ENCODE data around the gene ANKRD1.
"Not testable (repeated sequence)": the region's sequence is repeated elsewhere in the genome, so short reads cannot be mapped to it uniquely, and the experiment has no call there.

Gene ANKRD1

DNA sequence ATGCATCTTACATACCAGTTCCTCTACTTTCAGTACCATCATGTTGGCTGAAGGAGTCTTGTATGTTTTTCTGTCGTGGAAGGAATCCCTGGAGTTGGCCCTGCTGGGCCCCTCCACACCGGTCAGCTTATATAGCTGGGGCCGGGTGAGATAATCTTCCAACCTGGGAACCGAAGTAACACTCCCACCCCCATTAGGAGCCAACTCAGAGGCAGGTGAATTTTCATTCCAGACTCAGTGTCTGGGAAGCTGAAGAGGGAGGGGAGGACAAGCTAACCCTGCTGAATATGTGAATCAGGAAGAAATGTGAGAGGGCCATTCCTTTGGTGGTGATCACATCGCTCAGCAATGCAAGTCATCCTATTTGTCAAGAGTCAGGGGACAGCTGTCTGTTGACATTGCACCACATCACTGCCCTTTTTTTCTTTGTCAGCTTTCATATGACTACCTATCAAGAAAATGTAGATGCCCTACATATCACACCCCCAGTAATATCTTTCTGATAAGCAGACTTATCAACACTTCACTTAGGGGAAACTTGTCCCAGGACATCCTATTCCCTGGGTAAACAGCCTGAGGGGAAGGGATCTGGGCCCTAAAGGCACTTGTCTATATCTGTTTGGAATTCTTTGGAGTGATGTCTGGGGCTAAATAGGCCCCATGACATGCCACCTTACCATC, at the start of gene ANKRD1:
Gene ANKRD1, minus strand, starts transcription at position 102 of the 681 bp plus-strand sequence. Its CDS starts 60 bp downstream, at position 42.
- no peak for DNase-seq

DNA sequence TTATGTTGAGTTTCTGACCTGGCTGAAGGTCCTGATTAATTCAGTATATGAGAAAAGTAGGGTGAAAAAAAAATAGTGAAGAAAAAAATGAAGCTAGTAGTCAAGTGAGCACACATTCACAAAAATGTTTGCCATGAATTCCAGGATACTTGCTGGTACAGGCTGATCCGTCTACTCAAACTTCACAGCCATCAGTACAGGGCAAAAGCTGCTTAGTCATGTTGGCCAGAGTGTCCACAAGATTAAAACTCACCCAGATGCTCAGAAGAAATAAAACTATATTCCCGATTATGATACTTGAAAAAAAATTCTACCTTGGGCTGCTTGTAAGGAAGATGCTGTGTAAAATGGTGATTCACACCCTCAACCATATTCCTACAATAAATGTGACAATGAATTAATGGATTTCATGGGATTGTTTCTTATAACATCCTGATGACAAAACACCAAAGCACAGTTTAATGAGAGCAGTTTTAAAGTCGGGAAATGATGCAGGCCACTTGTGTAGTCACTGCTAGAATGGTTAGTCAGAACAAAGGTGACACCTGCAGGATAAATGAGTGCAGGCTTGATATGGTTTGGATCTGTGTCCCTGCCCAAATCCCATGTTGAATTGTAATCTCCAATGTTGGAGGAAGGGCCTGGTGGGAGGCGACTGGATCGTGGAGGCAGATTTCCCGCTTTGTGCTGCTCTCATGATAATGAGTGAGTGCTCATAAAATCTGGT, 49.2 kb upstream of the ANKRD1 start:
- no peak for DNase-seq

DNA sequence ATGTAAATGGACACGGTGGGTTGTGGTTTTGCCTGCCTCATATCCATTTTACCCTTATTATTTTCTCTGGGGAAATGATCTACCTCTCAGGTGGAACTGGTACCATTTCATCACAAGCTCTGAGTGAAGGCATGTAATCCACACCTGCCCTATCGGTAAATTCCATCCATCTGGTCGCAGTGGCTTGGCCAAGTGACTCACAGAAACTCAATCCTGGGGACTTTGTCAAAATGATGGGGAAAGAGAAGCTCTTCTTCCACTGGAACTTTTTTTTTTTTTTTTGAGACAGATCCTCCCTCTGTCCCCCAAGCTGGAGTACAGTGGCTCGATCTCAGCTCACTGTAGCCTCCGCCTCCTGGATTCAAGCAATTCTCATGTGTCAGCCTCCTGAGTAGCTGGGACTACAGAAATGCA, 48.2 kb upstream of the ANKRD1 start:
- no peak for DNase-seq

DNA sequence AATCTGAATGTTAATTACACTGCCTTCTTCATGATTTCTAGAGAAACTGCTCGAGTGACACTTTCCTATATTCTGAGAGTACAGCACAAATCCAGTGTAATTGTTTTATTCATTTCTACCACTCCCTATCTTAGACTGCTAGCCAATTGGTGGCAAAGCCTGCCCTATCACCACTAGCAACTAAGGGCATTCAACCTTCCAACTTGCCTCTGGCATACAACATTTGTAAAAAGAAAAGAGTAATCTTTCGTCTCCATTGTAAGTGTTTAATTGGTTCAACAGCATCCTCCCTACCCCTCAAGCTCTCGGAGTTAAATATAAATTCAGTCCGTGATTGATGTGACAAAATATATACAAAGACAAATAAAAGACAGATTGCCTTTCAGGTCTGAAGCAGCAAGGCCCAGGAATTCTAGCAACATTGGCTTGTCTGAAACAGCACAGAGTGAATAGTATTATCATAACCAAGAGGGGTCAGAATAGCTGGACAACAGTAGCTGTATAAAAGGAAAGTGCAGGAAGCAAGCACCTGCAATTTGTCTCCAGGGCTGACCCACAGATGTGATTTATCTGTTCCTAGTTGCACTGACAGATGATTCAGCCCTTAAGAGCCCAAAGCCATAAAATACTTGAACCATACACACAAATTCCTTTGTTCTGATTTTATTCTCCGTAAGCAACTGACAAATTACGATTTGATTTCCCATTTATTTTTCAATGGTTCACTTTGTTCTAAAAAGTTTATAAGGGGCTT, 47.6 kb upstream of the ANKRD1 start:
- DNase-seq = no peak

DNA sequence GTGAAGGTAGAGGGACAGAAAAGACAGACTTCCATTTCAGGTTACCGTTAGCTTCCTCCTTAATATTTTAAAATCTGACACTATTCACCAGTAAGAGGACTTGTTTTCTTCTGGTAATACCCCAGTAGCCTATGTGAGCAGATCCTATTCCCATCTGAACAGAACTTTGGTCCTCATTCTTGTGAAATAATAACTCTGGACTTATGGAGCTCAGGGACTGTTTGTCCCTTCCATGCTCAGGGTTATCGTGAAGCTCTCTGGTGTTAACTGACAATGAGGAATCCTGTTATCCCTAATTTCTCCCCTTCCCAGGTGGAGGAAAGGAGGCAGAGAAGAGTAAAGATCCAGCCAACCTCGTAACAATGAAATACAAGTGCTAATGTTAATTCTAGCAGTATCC, 47.0 kb upstream of the ANKRD1 start:
- DNase-seq = no peak

DNA sequence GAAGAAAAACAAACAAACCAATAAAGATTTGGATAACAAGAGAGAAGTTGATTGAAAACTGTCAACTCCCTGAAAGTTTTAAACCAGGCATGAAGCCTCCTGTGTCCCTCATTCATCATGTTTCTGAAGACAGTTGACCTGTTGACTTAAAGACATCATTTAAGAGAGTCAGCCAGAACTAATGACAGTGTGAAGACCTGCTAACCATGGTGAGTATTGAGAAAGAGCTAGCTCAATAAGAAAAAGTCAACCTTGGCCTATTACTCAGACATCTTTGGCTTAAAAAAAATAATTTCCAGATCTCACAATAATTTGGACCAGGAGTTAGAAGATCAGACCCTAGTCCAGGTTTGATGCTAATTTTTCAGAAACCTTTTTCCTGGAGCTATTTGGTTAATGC, 45.3 kb upstream of the ANKRD1 start:
- DNase-seq = no peak

DNA sequence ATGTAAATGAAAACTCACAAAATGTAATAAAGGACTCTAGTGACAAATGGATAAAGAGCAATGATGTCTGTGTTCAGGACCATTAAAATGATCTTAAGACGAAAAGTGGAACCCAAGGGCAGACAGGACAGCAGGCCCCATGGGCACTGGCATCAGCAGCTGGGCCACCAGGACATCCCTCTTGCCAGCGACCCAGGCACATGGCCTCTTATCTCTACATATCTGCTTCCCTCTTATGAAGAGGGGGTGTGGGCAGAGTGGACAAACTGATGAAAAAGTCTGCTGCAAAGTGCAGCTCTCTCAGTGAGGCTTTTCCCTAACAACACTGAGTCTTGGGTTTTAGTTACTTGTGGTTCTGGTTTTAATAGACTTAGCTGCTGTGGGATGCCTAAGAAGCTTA, 44.8 kb upstream of the ANKRD1 start:
- no peak for DNase-seq

DNA sequence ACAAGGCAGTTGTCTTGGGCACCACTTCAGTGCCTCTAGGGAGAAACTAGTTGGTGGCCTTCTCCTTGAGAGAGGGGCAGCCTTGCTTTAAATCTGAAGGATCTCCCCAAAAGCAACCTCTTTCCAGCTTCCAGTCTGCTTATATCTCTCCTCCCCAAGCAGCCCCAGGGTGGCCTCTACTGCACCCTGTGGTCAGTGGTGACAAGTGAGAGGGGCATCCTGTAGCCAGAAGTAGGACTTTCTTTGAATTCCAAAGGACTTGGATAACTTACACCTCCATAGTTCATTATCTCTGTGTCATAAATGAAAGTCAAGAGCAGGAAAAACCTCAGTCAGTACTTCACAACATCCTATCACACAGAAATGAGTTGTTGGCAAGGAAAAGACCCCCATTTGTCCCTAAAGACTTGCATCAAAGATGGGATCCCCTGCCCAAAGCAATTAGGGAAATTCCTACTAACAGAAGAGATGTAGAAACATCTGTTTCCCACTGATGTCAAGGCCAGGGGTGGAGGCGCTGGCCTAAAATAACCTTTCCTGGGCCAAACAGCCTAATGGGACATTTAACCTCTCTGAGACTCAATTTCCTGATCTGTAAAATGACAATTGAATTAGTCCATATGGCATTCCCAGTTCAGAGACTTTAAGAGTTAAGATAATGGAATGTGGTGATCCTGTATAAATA, 44.0 kb upstream of the ANKRD1 start:
- no peak for DNase-seq

DNA sequence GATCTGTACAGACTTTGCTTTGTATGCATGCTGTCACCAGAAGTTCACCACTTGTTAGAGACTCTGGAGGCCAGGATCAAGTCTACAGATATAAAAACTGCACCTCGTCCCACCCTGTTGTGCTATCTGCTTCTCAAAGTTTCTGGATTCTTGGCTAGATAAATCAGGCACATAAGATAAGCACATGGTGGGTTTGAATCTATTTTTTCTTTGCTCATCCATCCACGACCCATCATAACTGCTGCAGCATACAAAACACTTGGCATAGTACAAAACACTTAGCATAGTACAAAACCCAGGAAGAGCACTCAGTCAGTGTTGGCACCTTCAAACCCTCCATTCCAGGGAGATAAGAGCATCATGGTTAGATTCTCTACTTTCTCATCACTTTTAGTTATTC, 42.4 kb upstream of the ANKRD1 start:
- no peak for DNase-seq

DNA sequence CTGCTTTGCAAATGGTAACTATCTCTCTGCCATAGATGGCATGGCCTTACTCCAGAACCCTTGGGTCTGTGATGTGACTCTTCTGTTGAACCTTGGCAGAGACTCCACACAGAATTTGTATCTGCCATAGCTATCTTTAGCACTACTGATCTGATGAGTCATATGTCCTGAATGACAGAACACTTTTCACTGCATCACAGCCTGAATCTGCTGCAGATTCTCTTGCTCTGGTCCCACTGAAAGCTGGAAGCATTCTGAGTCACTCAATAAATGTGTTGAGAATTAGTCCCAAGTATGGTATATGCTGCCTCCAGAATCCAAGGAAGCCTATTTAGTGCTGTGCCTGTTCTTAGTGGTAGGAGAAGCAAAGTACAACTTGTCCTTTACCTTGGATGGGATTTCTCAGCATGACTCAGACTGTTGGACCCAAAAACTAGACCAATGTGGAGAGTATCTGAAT, 39.5 kb upstream of the ANKRD1 start:
- no peak for DNase-seq

DNA sequence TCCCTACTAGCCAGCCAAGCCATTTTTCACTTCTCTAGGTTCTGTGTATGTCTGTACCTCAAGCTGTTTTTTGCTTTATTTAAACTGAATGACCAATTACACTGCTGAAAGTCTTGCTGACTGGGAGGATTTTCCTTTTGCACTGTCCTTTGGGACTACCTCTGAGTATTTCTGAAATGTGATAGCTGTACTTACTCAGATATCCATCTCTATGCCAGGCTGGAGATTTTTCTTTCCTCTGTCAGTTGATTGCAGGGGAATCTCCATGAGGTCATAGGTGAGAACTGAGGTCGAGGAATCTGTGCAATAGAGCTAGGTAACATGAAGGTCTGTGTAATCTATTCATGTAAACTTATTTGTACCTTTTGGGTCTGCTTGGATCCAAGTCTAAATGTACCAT, 38.9 kb upstream of the ANKRD1 start:
- no peak for DNase-seq

DNA sequence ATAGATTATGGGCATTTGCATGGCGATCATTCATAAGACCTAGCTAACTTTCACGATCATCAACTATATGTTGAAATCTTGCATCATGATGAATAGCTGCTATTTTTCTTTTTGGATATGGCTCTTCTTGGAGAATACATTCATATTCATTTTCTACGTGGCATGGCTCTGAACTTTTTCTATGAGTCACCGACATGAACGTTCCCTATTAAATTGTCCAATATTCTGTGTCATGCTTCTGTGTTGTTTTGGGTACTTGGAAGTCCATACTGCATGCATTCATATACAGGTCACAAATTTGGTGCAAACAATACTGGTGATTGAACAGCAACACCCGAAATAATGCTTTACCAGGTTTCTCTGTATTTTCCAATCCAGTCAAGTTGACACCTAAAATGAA, 37.9 kb upstream of the ANKRD1 start:
- no peak for DNase-seq

DNA sequence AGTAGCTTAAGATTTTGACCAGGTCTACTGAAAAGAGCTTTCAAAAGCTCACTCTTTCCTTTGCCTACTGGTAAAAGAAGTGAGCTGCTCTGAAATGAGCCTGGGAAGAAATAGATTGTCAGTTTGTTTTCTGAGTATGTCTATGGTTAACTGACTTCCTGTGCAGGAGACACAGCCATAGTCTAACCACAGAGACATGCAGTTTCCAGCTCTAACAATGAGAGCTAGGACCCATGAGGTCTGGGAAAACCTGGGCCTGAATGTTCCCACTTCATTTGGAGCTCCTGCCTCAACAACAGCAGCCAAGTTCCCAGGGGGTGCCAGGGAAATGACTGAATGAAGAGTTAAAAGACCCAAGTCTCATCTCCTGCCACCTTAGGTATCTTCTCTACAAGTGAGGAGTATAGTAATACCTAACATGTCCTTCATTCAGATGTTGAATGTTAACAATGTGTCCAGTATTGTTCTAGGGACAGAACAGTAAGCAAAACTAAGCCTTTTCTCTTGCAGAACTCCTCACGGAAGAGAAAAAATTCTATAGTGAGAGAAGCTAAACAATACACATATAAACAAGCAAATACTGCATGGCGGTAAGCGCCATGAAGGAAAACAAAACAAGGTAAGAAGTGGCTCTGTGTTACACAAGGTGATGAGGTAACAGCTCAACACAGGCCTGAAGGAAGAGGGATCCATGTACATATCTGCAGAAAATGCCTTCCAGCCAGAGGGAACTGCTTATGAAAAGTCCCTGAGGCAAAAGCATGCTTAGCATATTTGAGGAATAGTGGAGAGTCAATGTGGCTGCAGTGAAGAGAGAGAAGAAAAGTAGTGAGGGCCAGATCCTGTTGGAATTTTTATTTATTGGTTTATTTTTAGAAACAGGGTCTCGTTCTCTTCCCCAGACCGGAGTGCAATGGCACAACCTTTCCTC, 26.4 kb upstream of the ANKRD1 start:
- no peak for DNase-seq

DNA sequence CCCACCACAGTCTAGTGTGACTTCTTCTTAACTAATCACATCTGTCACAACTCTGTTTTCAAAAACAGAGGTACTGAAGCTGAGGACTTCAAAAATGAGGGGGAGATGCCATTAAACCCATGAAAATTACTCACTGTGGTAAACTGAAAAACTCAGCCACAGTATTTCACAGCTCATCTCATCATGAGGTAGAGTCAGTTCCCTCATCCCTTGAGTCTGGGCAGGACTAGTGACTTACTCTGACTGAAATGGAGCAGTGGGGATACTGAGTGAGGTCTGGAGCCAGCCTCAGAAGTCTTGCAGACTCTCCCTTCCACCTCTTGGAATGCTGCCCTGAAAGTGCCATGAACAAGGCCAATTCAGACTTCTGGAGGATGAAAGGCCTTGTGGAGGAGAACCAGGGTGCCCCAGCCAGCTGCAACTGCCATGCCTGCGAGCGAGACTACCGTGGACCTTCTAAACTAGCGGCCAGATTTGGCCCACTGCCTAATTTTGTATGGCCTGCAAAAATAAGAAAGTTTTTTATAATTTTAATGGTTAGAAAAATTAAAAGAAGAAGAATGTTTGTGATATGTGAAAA, 24.7 kb upstream of the ANKRD1 start:
- DNase-seq = no peak

DNA sequence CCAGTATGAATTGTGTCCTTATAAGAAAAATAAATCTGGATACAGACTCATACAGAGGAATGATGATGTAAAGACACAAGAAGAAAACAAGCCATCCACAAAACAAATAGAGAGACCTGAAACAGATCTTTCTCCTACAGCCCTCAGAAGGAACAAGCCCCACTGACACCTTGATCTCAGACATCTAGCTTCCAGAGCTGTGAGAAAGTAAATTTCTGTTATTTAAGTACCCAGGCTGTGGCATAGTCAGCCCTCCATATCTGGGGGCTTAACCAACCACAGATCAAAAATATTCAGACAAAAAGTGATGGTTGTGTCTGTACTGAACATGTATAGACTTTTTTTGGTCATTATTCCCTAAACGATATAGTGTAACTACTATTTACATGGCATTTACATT, 23.9 kb upstream of the ANKRD1 start:
- no peak for DNase-seq

DNA sequence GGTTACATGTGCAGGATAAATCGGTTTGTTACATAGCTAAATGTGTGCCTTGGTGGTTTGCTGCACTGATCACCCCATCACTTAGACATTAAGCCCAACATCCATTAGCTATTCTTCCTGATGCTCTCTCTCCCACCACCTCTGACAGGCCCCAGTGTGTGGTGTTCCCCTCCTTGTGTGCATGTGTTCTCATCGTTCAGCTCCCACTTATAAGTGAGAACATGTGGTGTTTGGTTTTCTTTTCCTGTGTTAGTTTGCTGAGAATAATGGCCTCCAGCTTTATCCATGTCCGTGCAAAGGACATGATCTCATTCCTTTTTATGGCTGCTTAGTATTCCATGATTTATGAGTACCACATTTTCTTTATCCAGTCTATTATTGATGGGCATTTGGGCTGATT, 22.1 kb upstream of the ANKRD1 start:
- not testable (repeated sequence) for DNase-seq

DNA sequence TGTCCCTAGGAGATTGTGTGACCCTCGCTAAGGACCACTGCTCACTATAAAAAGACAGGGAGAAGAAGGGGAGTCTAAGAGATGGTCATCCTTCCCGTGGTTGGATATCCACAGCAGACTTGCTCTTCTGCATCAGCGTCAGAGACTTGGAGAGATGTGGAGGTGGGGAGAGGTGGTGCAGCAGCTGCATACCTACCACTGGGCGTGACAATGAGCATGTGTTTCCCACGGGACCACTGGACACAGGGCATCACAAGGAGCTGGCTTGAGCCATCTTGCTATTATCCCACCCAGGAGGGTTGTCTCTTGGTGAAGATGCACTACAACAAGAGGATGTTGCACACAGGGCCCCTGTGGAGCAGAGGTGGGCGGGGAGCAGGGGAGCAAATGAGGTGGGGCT, 18.8 kb upstream of the ANKRD1 start:
- no peak for DNase-seq

DNA sequence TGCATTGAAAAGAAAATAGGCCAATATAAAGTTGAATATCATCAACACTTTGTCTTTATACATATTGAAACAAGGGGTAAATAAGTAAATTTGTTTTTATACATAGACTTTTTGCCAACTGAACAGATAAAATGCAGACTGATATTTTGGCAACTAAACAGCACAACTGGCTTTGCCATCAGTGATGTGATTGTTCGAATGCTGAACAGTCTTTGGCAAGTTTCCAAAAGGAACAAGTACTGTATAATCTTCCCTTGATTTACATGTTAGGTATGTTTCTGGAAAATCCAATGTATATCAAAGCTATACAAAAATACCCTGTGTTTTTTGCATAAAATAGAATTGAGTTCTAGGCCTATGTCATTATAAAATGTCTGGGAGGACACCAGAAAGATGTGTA, 18.2 kb upstream of the ANKRD1 start:
- DNase-seq = no peak

DNA sequence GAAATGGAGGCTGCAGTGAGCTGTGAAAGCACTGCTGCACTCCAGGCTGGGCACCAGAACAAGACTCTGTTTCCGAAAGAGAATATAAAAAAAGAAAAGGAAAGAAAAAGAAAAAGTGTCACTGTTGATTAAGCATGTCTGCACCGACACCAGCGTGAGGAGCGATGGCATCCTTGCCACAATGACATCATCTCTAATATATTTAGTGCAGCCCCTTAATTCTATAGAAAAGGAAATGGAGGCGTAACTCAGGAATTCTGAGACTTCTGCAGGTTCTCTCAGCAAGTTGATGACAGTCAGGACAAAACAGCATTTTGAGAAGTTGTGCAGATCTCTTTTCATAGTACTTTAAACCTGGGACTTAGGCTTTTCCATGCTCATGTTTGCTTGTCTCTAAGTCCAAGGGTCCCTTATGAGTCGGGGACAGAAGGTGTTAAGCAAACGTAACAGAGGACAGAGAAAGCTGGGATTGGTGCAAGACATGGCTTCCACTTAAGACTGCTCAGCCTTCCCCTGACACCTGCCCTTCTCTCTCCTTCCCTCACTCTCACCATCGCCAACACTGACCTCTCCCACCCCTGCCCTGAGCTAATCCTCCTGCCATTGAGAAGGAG, 16.9 kb upstream of the ANKRD1 start:
- no peak for DNase-seq

DNA sequence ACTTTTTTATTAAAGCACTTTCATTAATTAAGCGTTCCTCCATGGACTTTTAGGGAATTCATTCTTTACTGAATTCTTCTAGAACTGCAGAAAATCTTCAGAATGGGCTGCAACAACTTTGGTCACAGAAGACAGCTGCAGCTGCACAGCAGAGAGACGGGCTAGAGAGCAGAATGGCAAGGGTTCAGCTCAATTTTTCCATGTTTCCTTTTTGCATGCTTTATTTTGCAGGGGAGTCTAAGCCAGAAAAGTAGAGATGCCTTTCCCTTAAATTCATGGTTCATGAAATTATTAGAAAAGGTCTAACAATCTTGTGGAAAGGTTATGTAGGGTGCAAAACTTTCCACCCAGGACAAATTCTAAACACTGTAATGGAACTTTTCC, 15.4 kb upstream of the ANKRD1 start:
- DNase-seq = no peak

DNA sequence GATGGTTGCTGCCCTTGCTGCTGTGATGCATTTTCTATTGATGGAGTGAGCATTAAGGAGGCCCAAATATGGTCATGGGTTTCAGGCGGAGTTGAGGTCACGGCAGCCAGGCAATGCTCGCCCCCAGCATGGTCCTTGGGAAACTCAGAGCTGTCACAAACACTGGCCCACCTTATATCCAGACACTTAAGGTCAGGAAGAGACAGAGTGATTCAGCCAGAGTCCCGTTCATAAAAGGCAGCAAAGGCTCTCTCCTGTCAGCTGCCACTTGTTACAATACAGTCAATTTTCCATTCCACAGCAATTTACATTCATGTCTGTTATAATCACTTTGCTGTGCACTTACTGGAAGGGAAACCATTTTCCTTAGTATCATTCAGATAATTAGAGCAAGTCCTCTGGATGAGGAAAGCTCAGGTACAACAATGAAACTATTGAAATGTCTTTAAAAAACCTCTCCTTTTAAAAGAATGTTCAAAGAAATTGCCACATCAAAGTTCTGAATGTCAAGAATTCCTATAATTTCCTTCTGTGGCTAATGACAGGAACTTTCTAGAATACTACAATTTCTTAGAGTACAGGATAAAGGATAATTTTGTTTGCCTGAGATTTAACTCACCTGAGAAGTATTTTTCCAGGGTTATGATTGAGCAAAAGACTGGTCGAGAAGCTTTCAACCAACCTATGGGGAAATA, 14.8 kb upstream of the ANKRD1 start:
- no peak for DNase-seq

Measured in CD4-positive, alpha-beta T cell treated with Interleukin-6 for 4 hours (primary cell).